HG03196 (cell line): Measurements from ENCODE around the gene ENTPD5.
A peak's percentile ranks its signal among the peaks of the same experiment; 100 is the strongest.

Experiments used
- ATAC-seq: cut with Tn5 transposase; IDR thresholded peaks from one replicate; pipeline ENCODE4 v1.9.1; 2021; ENCODE audit not compliant: unreplicated experiment

The ENTPD5 gene, protein sequence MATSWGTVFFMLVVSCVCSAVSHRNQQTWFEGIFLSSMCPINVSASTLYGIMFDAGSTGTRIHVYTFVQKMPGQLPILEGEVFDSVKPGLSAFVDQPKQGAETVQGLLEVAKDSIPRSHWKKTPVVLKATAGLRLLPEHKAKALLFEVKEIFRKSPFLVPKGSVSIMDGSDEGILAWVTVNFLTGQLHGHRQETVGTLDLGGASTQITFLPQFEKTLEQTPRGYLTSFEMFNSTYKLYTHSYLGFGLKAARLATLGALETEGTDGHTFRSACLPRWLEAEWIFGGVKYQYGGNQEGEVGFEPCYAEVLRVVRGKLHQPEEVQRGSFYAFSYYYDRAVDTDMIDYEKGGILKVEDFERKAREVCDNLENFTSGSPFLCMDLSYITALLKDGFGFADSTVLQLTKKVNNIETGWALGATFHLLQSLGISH

DNA sequence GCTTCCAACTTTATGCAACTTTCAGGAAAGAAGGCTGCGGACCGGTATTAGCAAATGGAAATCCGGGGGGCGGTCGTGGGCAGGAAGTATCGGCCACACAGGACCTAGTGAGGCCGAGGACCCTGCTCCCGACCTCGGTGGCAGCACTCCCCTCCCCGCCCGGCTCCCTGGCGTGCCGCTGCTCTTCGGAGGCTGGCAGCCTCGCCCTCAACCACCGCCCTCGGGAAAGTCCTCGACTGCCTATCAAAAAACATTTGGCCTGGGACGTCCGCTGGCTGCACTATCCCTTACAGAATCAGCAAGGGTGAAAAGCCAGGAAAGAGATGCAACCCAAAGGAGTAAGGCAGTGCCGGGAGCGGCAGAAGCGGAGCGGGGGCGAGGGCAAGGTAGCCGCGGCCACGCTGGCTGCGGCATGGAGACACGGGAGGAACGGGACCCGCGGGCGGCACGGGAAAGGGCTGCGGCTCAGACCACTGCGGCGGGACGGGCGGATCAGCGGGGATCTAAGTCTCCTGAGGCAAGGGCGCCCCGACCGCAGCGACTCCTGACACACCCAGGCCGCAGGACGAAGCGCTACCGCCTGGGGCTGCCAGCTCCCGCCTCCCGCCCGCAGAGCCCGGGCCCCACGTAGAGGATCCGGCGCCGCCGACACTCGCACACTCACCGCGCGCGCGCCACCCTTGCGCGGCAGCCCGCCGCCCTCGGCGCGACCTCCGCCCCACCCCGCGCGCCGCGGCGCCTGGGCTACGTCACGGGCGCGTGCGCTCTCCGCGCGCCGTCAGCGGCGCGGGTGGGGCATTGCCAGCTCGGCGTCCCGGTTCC lies at the start of gene ENTPD5, which contains the start of gene BBOF1:
Gene ENTPD5 (minus strand): TSS at position 703 of the 822 bp plus-strand sequence. CDS start 31,186 bp downstream, outside the sequence.
Gene BBOF1 (plus strand): TSS at position 764 of the 822 bp plus-strand sequence. CDS start 130 bp downstream, outside the sequence.
- ATAC-seq: peak; percentile 78

DNA sequence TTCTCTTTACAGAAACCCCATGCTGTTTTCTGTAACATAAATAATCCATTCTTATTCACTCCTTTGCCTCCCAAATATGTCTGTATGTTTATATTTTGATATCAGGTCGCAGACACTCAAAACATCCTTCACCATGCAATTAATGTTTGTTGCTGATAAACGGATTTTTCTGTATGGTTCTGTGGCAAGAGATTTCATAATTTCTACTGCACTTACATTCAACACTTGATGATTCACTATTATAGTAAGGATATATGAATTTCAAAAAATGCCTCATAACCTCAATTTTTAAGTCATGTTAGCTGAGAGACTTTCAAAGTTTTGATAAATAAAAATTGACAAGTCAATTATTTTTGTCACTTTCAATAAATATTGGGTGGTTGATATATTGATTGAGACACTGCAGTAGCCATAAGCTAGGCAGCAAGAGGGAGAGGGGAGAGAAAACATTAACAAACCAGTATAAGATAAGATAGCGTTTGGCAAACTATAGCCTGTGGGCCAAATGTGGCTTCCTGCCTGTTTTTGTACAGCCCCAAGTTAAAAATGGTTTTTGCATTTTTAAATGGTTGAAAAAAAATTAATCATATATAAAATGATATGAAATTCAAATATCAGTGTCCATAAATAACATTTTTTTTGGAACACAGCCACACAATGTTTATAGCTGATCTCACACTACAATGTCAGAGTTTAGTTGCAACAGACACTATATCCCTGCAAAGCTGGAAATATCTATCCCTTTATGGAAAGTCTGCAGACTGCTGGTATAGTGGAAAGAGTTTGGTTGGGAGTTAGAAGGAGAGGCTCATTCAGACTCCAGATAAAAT lies 46.9 kb upstream of the ENTPD5 start:
- ATAC-seq: no peak

GRCh38 chr14:74064883-74065282 lies 45.8 kb upstream of the ENTPD5 start:
- ATAC-seq: no peak

DNA sequence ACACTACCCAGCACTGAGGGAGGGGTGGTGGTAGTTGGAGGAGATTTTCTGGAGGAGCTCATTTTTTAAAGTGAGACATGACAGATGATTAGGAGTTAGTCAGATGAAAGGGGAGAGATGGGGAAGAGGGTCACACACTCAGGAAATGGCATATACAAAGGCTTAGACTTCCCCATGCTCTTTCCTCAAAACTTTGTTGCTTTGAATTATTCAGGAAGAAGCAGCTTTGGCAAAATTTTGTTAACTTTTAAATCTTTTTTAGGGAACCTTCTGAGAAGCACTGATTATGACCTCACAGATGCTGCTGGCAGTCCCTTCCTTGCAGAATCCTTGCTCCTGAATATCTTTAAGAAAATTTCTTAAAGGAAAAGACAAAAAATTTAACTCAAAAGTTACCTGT lies 45.3 kb upstream of the ENTPD5 start:
- ATAC-seq: no peak

DNA sequence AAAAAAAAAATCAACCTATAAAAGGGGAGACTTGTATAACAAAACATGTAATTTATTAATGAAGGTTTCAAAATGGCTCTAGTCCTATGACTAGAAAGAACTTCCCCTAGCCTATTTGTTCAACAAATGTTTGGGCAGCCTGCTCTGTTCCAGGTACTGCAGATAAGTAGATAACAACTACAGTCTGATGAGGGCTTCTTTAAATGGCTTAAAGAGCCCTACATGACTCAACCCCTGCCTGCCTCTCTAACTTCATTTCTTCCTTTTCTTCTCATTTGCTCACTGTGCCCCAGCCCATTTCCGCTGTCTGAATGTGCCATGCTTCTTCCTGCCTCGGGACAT lies 43.7 kb upstream of the ENTPD5 start:
- ATAC-seq: no peak

DNA sequence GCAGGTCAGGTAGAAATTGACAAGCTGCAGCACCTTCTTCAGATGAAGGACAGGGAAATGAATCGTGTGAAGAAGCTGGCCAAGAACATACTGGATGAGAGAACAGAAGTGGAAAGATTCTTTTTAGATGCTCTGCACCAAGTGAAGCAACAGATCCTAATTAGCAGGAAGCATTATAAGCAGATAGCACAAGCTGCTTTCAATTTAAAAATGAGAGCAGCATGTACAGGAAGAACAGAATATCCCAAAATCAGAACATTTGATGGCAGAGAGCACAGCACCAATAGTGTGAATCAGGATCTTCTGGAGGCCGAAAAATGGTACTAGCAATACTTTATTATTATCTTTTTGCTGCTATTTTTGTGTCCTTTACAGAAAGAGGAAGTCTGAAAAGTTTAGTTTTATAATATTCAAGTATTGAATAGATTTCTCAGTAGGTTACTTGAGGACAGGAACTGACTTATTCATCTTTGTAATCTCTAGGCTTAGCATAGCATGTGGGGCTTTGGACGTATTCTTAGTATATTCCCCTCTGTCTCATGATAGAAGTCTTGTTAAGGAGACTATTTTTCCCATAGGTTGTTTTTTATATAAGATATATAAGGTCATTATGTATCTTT lies 30.9 kb upstream of the ENTPD5 start:
- no peak for ATAC-seq

DNA sequence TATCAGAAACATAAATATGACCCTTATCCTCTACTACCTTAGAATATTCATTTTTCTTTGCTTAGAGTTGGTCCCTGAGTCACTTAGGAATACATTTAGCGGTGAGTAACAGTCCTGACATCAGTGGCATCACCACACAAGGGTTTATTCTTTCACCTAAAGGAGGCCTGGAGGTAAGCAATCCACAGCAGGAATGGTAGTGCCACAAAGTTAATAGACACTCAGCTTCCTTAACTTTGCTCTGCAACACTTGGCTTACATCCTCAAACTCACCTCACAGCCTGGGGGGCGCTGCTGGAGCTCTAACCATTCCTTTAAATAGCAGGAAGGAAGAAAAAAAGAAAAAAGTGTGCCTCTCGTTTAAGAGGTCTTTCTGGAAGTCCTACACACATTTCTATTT lies 29.2 kb upstream of the ENTPD5 start:
- no peak for ATAC-seq

DNA sequence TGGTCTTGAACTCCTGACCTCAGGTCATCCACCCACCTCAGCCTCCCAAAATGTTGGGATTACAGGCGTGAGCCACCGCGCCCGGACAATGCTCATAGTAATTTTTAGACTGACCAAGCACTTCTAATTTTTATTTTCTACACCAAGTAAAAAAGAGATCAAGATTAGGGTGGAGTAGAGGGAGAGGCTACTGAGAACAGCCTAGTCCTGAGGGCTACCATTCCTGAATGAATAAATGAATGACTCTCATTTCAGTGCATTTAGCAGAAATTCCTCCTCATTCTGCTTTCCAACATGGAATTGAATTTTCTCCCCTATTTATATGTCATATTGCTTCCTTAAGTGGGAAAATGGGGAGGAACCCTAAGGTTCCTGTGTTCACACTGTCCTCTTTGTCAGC lies 26.4 kb upstream of the ENTPD5 start:
- no peak for ATAC-seq

GRCh38 chr14:74042296-74042695 lies 23.2 kb upstream of the ENTPD5 start:
- ATAC-seq: no peak

- no peak for ATAC-seq
Observed at GRCh38 chr14:74038020-74038859, 19.2 kb upstream of the ENTPD5 start.

- ATAC-seq: no peak
Observed at GRCh38 chr14:74035556-74035955, 16.5 kb upstream of the ENTPD5 start.

DNA sequence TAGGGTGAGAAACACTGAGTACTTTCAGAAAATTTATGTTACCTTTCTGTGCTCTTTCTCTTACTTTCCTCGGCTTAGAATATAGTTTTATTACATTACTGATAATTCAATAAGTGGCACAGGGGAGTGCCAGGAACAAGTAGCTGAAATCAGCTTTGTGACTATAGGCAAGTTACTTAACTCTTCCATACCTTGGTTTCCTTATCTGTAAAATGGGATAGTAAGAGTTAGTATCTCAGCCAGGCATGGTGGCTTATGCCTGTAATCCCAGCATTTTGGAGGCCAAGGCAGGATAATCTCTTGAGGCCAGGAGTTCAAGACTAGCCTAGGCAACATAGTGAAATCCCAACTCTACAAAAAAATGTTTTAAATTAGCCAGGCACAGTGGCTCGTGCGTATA lies 15.5 kb upstream of the ENTPD5 start:
- ATAC-seq: no peak

GRCh38 chr14:74029136-74029535 lies 10.0 kb upstream of the ENTPD5 start:
- no peak for ATAC-seq

DNA sequence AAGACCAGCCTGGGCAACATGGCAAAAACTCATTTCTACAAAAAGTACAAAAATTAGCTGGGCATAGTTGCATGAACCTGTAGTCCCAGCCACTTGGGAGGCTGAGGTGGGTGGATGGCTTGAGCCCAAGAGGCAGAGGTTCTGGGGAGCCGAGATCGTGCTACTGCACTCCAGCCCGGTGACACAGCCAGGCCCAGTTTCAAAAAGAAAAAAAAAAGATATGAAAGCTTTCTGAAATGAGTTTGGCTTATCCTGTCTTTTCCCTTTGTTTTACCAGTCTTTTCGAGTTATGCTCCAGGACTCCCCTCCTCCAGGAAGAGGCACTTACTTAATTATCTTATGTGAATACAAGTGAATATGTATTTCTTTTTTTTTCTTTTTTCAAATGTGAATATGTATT lies 3.3 kb upstream of the ENTPD5 start:
- no peak for ATAC-seq

GRCh38 chr14:74019408-74020137 lies 485 bp upstream of the ENTPD5 start:
- ATAC-seq: no peak

DNA sequence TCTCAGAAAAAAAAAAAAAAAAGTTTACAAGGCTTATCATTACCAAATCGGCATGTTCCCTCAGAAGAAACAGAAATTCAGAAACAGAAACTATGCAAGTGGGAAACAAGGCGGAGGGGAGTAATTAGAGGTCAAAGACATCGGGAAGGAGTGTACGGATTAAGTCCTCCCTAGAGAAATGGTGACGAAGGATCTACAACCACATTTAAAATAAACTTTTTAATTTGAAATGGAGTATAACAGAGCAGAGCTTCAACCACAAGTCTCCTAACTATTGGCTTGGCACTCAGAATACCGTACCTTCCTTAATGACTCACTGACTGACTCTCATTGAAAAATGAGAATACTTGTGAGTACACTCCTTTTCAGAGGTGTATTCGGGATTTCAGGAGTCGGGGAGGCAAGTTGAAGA lies 908 bp downstream of the ENTPD5 start:
- peak; percentile 16 for ATAC-seq

DNA sequence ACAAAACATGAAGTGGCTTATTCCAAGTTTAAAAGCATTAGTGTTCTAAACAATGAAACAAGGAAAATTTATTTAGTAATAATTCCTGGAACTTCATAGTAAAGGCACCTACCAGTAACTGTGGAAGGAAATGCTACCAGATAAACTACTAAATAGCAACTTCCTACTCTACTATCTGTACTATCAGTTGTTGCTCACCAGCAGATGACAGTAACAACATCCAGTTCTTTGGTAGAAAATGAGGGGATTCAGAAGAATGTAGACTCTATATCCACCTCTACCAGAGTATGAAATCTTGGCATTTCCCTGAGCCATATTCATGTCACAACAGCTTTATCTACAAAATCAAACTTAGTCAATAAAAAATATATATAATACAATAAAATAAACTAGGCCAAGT lies 3.1 kb downstream of the ENTPD5 start:
- no peak for ATAC-seq

DNA sequence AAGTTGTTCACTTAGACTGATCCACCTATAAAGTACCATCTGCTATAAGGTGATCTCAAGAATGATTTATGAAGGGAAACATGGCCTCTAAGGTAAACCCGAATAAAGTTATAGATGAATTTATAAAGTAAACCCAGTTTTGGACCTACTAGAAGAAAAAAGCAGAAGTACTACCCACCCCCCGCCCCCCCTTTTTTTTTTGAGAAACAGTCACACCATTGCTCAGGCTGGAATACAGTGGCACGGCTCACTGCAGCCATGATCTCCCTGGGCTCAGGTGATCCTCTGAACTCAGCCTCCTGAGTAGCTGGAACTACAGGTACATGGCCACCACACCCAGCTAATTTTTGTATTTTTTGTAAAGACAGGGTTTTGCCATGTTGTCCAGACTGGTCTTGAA lies 3.9 kb downstream of the ENTPD5 start:
- no peak for ATAC-seq

GRCh38 chr14:74014299-74014698 lies 4.8 kb downstream of the ENTPD5 start:
- no peak for ATAC-seq
